GM18520 (cell line): Measurements from ENCODE around the gene CRTC1.

Experiments used
- ATAC-seq: cut with Tn5 transposase; IDR thresholded peaks from one replicate; pipeline ENCODE4 v1.9.1; 2021; ENCODE audit not compliant: unreplicated experiment

Gene CRTC1

GRCh38 chr19:18780631-18781030 lies 97.2 kb downstream of the CRTC1 start:
- no peak for ATAC-seq

- no peak for ATAC-seq
Observed at GRCh38 chr19:18781047-18781600, 97.6 kb downstream of the CRTC1 start.

GRCh38 chr19:18781885-18782527 lies 98.5 kb downstream of the CRTC1 start:
- no peak for ATAC-seq

- no peak for ATAC-seq
Observed at GRCh38 chr19:18782559-18783225, 99.2 kb downstream of the CRTC1 start.

GRCh38 chr19:18783958-18784785 lies 100.7 kb downstream of the CRTC1 start:
- ATAC-seq = no peak

- no peak for ATAC-seq
Observed at GRCh38 chr19:18784786-18785120, 101.3 kb downstream of the CRTC1 start.

GRCh38 chr19:18785179-18786124 lies 102.0 kb downstream of the CRTC1 start:
- ATAC-seq = no peak

GRCh38 chr19:18788529-18789421 lies 105.3 kb downstream of the CRTC1 start:
- ATAC-seq = no peak

GRCh38 chr19:18789422-18789869 lies 106.0 kb downstream of the CRTC1 start:
- no peak for ATAC-seq

GRCh38 chr19:18789883-18790565 lies 106.5 kb downstream of the CRTC1 start:
- no peak for ATAC-seq

- no peak for ATAC-seq
Observed at GRCh38 chr19:18790566-18791314, 107.3 kb downstream of the CRTC1 start, which contains the start of gene COMP. TSS of gene COMP (minus strand) at chr19:18791305. CDS start at chr19:18791269, 36 bp downstream.

- no peak for ATAC-seq
Observed at GRCh38 chr19:18791315-18791678, 107.8 kb downstream of the CRTC1 start.

- no peak for ATAC-seq
Observed at GRCh38 chr19:18792661-18793060, 109.2 kb downstream of the CRTC1 start.

GRCh38 chr19:18793144-18794028 lies 109.9 kb downstream of the CRTC1 start:
- ATAC-seq = no peak

GRCh38 chr19:18794029-18794313 lies 110.5 kb downstream of the CRTC1 start:
- no peak for ATAC-seq

- ATAC-seq = no peak
Observed at GRCh38 chr19:18794692-18795091, 111.2 kb downstream of the CRTC1 start.

- ATAC-seq = no peak
Observed at GRCh38 chr19:18795540-18795939, 112.1 kb downstream of the CRTC1 start.
